GM23338 (cell line): ENCODE results near the gene CCDC175.

Experiments used
- CREB1 ChIP-seq: fragments of 250-450 bp; sonication (Bioruptor Pico); IDR thresholded peaks from 2 replicates; pipeline ENCODE4 v1.5.0; 2020; ENCODE audit warnings: low read depth, mild to moderate bottlenecking, moderate library complexity
- CTCF ChIP-seq, 2 experiments: fragments of 200-600 bp in 1 of 2; sonication (generic) in 1 of 2; conservative IDR thresholded peaks; 2 replicates each; pipeline versions ENCODE4 v1.5.1 to v1.6.1; 2016 to 2017; ENCODE audit warnings: antibody characterized with exemption in 2 of 2, low read depth in 2 of 2, mild to moderate bottlenecking in 2 of 2, moderate library complexity in 1 of 2
- ETS1 ChIP-seq: IDR thresholded peaks from 2 replicates; pipeline ENCODE4 v1.6.1; 2016; ENCODE audit warnings: antibody characterized with exemption
- EZH2 ChIP-seq: fragments of 200-600 bp; sonication (generic); IDR thresholded peaks from one replicate; pipeline ENCODE4 v1.8.0; 2017; ENCODE audit warnings: antibody characterized with exemption, mild to moderate bottlenecking, low read depth; ENCODE audit not compliant: unreplicated experiment
- EZH2phosphoT487 ChIP-seq: fragments of 200-600 bp; sonication (generic); IDR thresholded peaks from one replicate; pipeline ENCODE4 v1.8.1; 2018; ENCODE audit warnings: antibody characterized with exemption; ENCODE audit not compliant: unreplicated experiment
- JUNB ChIP-seq: IDR thresholded peaks from one replicate; pipeline ENCODE4 v1.6.1; 2016; ENCODE audit warnings: antibody characterized with exemption; ENCODE audit not compliant: unreplicated experiment
- NANOG ChIP-seq: IDR thresholded peaks from 2 replicates; pipeline ENCODE4 v1.6.1; 2016; ENCODE audit warnings: antibody characterized with exemption, borderline replicate concordance
- POLR2AphosphoS5 ChIP-seq: IDR thresholded peaks from 2 replicates; pipeline ENCODE4 v1.6.1; 2016; ENCODE audit warnings: antibody characterized with exemption, low read depth
- REST ChIP-seq: IDR thresholded peaks from one replicate; pipeline ENCODE4 v1.6.1; 2018; ENCODE audit warnings: antibody characterized with exemption; ENCODE audit not compliant: unreplicated experiment
- STAT1 ChIP-seq: IDR thresholded peaks from one replicate; pipeline ENCODE4 v1.6.1; 2016; ENCODE audit warnings: antibody characterized with exemption; ENCODE audit not compliant: unreplicated experiment
- ZNF114 ChIP-seq: fragments of 250-450 bp; sonication (Bioruptor Pico); IDR thresholded peaks from 2 replicates; pipeline ENCODE4 v1.5.0; 2020; ENCODE audit warnings: mild to moderate bottlenecking, moderate library complexity
- ZNF331 ChIP-seq: fragments of 250-450 bp; sonication (Bioruptor Pico); IDR thresholded peaks from 2 replicates; pipeline ENCODE4 v1.5.0; 2020; ENCODE audit warnings: low read depth, mild to moderate bottlenecking, moderate library complexity

- TF ChIP-seq CTCF (conservative IDR thresholded peaks at IDR 0.05; ENCODE audit: low read depth in 2 of 2) (no peak), JUNB (no peak), POLR2AphosphoS5 (no peak), STAT1 (no peak), EZH2 (no peak), ETS1 (no peak), ZNF114 (CRISPR knock-in tag) (no peak), CREB1 (CRISPR knock-in tag) (no peak), EZH2phosphoT487 (no peak), REST (no peak), ZNF331 (CRISPR knock-in tag) (no peak), NANOG (no peak)
Observed at GRCh38 chr14:59455411-59455810, 121.2 kb downstream of the CCDC175 start.
